ENCODE results near the gene RAB17.

The RAB17 gene

DNA sequence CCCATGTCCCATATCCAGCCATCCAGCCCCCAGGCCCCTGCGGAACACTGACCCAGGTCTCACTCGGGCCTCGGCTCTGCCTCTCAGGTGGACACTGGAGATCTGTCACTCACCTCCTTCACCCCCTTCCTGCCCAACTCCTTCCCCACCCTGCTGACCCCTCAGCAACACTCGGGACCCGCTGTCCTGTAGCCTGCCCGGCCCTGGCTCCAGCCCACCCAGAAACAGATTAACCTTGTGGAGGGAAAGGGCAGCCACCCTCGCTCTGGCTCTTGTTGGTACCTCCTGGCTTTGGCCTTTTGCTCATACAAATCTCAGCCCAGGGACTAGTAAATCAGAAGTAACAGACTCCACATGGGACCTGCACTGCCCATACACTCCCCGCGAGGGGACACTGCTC, 53.9 kb downstream of the RAB17 start:
- no peak for DNase-seq (ENCODE audit: low read depth in 2 of 2)

DNA sequence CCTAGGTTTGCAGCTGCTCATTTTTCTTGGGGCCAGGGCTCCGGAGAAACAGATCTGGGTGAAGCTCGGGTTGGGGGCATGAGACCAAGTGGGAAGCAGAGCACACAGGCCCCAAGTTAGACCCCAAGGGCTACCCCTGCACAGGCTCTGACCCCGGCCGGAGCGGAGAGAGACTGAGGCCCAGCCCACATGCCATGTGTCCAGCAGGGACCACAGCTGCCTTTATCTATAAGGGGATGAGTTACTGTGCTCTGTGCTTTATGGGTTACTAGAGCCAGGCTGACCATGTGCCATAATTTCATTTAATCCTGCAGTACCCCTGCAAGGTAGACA, 54.5 kb downstream of the RAB17 start:
- DNase-seq (ENCODE audit: low read depth in 2 of 2): no peak

DNA sequence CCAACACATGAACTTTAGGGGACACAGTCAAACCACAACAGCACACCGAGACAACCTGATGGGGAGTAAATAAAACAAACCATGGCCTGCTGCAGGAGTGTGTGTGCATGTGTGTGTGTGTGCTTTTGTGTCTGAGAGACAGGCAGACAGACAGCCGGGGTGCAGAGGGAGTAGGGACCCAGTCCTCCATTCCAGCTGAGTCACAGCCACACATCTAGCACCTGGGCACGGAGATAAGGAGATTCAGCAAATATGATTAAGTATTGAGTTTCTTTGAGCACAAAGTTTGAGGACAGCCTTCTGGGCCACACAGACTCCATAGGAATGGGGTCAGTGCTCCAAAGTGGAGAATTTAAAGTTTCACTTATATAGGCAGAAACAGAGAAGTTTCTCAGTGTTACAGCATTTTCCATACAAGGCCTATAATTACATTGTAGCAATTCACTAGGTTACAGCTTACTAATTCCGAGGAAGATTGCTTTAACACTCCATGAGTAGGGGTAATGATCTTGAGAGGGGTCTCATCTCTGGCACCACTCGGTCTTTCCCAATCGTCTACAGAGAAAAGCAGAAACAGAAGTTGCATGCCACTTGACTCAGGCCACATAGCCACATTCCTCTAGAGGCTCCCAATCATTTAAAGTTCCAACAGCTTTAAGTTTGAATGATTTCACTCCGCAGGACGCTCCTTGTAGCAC, 55.0 kb downstream of the RAB17 start:
- DNase-seq (ENCODE audit: low read depth in 2 of 2): no peak

DNA sequence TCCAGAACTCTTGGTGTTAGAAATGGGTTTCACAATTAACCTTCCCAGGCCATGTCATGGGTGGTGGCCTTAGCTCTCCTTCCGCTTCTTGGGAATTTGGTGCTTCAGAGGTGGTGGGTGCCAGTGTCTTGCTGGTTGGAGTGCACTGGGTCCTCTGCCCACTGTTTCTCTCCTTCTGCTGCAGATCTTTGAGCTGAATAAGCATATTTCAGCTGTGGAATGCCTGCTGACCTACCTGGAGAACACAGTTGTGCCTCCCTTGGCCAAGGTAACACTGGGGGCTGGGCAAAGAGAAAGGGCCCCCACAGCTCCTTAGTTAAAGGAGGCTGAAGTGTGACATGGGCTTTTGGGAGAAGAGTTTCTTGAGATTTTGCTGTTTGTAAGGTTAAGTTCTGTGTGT, 56.2 kb downstream of the RAB17 start:
- DNase-seq (ENCODE audit: low read depth in 2 of 2): no peak

DNA sequence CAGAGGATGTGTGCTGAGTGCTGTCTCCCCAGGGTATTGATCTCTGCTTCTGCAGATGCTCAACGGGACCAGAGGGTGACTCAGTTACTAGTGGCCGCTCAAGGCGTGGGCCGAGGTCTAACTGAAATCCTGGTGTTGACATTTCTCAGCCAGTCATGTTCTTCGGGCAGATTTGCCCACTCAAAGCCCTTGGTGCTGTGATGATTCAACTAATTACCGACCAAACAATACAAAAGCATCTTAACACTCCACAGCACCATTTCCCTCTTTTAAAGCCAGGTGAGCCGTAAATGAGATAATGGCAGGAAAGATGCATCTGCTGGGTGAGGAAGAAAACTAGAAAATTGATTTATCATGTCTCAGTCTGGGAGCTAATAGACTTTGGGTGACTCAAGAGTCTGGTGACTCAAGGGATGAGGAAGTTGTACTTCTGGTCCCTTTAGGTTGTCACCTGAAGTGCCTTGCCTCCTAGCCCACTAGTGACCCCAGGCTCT, 56.8 kb downstream of the RAB17 start:
- DNase-seq (ENCODE audit: low read depth in 2 of 2): no peak

DNA sequence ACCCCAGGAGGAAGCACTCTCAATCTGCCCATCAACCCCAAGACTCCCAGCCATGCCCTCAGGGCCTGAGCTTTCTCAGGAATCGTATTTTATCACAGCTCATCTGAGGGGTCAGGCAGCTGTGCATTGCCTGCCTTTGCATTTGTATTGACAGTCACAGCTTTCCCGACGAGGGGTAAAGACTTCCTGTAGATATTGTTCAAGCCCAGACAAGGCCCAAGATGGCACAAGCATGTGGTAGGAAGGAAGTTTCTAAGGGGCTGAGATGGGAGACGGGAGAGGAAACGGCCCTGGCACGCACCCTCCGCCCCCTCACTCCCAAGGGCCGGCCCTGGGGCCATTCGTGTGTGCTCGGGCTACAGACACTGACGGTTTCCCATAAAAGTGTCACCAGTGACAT, 58.4 kb downstream of the RAB17 start:
- DNase-seq (ENCODE audit: low read depth in 2 of 2): no peak

DNA sequence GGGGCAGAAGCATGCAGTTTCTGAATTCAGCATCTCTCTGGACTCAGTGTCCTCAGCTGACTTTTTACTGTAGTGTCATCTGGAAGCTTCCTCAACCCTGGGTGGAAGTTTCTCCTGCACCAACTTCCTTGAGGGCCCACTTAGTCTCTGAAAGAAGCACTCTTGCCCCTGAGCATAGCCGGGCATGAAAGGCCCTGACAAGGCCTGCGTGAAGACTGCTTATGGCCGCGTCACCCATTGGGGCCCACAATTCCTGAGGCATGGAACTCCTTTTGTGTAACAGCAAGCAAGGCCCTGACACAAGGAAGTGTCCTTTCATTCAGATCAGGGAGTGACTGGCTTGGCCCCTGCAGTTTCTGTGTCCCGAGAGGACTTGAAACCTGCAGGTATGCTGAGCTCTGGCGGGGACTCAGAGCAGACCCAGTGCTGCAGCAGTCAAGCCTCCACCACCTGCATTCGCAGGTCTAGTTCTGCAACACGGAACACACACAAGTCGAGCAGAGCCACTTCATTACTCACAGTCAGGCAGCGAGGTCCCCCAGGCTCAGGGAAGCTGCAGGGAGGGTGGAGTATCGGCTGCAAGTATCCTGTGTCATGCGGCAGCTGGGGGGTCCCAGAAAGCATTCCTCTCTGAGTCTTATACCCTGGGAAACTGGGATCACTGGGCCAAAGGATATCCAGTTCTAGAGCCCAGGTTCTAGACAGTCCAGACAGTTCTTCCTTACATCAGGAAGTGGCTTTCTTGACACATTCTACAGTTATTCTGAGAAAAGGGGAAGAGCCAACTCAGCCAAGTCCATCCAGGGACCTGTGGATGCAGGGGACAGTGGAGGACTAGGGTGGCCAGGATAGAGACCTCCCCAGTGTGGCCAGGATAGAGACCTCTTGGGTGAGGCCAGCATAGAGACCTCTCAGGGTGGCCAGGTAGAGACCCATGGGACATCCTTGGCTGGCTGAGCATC, 59.8 kb downstream of the RAB17 start:
- DNase-seq (ENCODE audit: low read depth in 2 of 2): no peak

DNA sequence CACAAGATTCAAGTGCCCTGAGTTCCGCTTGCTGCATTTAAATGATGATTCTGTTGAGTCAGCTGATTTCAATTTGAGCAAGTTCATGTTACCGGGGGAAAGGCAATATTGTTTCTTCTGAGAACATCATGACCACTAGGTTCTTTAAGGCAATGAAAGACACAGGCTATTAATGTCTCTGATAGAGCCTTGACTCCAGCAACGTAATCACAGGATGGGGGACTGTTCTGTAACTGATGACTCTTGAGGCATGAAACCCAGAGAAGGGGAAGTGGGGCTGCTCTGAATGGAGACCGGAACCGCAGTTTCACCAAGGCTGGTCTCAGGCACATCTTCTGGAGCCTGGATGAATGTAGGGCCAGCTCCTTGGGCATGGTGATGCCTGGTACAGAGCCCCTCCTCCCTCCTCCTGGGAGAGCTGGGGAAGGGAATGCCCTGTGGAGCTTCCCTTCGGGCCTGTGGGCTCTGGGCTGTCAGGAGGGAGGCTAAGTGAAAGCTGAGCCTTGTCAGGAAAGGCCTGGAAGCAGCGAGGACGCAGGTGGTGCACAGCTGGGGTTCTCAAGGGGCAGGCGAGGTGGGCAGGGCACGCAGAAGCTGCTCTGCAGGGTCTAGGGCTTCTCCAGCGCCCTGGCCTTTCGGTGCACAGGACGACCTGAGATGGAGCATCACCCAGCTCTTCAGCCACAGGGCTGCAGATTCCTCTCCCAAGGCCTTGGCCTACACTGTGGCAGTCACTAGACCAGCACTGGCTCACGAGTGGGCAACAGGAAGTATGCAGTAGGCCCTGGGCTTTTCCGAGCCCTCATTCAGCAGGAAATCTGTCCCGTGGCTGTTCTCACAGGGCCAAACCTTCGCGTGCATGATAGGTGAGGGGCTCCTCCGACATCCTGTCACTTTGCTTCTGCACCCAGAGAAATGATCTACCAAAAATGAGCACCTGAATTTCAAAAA, 60.8 kb downstream of the RAB17 start:
- DNase-seq (ENCODE audit: low read depth in 2 of 2): no peak

DNA sequence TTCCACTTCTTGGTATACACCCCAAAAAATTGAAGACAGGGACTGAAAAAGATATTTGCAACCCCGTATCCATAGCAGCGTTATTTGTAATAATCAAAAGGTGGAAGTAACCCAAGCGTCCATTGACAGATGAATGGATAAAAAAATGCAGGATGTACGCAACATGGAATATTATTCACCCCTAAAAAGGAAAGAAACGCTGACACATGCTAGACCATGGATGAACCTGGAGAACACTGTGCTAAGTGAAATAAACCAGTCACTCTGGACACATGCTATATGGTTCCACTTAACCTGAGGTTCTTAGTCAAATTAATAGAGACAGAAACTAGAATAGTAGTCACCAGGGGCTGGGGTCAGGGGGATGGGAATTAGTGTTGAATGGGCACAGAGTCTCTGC, 62.8 kb downstream of the RAB17 start:
- no peak for DNase-seq (ENCODE audit: low read depth in 2 of 2)

DNA sequence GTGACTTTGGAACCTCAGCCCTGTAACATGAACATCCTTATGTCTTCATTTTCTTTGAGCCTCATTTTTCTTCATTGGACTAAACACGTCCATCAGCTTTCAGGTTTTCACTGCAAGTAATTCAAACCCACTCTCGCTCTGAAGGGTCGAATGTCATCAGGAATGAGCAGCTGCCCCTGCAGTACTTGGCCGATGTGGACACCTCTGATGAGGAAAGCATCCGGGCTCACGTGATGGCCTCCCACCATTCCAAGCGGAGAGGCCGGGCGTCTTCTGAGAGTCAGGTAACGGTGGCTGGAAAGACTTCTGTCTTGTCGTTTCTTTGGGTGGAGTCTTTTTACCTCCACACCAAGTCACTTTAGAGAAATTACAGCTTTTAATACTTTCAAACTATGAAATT, 63.3 kb downstream of the RAB17 start:
- no peak for DNase-seq (ENCODE audit: low read depth in 2 of 2)

DNA sequence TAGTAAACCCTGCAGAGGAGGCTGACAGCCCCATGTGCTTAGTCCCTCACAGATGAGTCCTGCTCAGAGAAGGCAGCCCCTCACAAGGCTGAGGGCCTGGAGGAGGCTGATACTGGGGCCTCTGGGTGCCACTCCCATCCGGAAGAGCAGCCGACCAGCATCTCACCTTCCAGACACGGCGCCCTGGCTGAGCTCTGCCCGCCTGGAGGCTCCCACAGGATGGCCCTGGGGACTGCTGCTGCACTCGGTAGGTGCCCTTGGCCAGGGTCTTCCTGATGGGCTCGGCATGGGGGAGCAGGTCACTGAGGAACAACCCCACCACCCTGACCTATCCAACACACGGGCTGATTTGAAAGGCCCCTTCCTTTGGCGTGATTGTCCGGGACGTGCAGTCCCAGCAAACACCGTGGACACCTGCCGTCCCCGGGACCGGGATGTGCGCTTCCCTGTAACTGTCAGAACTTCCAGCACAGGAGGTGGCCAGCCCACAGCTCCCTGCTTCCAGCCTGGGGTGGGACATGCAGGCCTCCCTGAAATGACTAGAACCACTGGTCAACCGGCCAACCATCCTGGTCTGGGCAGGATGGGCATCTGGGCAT, 64.9 kb downstream of the RAB17 start:
- no peak for DNase-seq (ENCODE audit: low read depth in 2 of 2)

DNA sequence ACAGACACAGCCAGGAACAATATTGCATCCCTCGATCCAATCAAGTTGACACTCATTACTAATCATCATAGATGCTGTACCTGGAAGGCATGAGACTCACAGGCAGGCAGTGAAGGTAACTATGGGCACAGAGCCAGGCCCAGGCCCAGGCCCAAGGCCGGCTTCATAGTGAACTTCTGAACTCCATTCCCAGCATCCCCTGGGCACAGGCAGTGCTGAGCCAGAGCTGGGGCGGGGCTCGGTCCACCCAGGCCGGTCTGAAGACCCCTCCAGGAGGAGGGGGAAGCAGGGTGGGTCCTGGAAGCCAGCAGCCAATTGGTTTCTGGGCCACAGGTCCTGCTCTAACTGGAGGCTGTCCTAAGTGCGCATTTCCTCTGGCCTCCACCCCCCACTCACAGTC, 65.9 kb downstream of the RAB17 start:
- DNase-seq (ENCODE audit: low read depth in 2 of 2): no peak
